ENCODE measurements around the gene CNTNAP2. TPM values are rescaled to one million over a fixed set of nuclear protein-coding genes. Genes with fewer than 3 reads are reported as not detected.

Gene CNTNAP2
- total and polyA plus RNA-seq, 2 of the 13 experiments (the other 11 are each of a cell fraction or from before 2014, with no cell fraction given) = 0.40 to 0.42 TPM

GRCh38 chr7:146414937-146415336 lies 298.3 kb downstream of the CNTNAP2 start:
- ATAC-seq (no peak), FAIRE-seq (no peak), DNase-seq (ENCODE audit: low spot score) (no peak)
- Histone ChIP-seq H4K20me1 (ENCODE audit: insufficient read depth, low read length) (no peaks in the 10 kb centered on the region), H2AFZ (ENCODE audit: low read length) (no peak overlapping the region), H3K4me3 (replicated peaks in 1 of 3; ENCODE audit: insufficient read depth in 1 of 3, low read depth in 2 of 3, low read length in 3 of 3) (no peak overlapping the region), H3K79me2 (ENCODE audit: insufficient read depth, low read length) (no peaks in the 10 kb centered on the region), H3K36me3 (replicated peaks in 1 of 2; ENCODE audit: control insufficient read depth in 1 of 2, insufficient read depth in 2 of 2, low read length in 2 of 2) (no peaks in the 10 kb centered on the region), H3K9ac (ENCODE audit: insufficient read depth, low read depth, low read length) (no peak overlapping the region), H3K27me3 (ENCODE audit: control insufficient read depth in 1 of 2, insufficient read depth in 2 of 2, low read length in 2 of 2) (no peaks in the 10 kb centered on the region), H3K27ac (ENCODE audit: extremely low read length, insufficient read depth, low read length) (no peak overlapping the region), H3K4me2 (ENCODE audit: low read depth, low read length) (no peak overlapping the region), H3K4me1 (ENCODE audit: insufficient read depth, low read length) (no peaks in the 10 kb centered on the region), H3K9me3 (ENCODE audit: low read length) (peaks cover 60% of the 10 kb centered on the region)
- BruUV-seq (replicated peaks) = no TSS peak
- TF ChIP-seq ZNF280B (CRISPR knock-in tag; IDR thresholded peaks at IDR 0.05; ENCODE audit: borderline replicate concordance) (no peak), ZNF615 (CRISPR knock-in tag; IDR thresholded peaks at IDR 0.05; ENCODE audit: borderline replicate concordance) (no peak), POLR2A (IDR thresholded peaks at IDR 0.05; ENCODE audit: insufficient read depth in 1 of 2, low read depth in 2 of 2, low read length in 2 of 2) (no peak)
- 13% methylated on average over 2 of the region's 2 CpGs for WGBS (ENCODE audit: low lambda C conversion rate)
- in situ Hi-C loops (cut with HindIII; ENCODE audit: extremely low pct_ligation_motif_present, low pct_unique_long_range_greater_than_20kb) = no loop called here
- intact Hi-C loops (cut with micrococcal nuclease; ENCODE audit: unreplicated experiment) = no loop called here
- ChIA-PET POLR2A (no interaction called here), CTCF (ENCODE audit: low intra/inter-chr PET ratio, low total read pairs) (no interaction called here)

- ChIA-PET CTCF (ENCODE audit: low intra/inter-chr PET ratio, low total read pairs) (no interaction called here), POLR2A (no interaction called here)
- Histone ChIP-seq H3K4me3 (replicated peaks in 1 of 3; ENCODE audit: insufficient read depth in 1 of 3, low read depth in 2 of 3, low read length in 3 of 3) (no peak overlapping the region), H3K36me3 (replicated peaks in 1 of 2; ENCODE audit: control insufficient read depth in 1 of 2, insufficient read depth in 2 of 2, low read length in 2 of 2) (no peaks in the 10 kb centered on the region), H3K27ac (ENCODE audit: extremely low read length, insufficient read depth, low read length) (no peak overlapping the region), H4K20me1 (ENCODE audit: insufficient read depth, low read length) (no peaks in the 10 kb centered on the region), H3K4me2 (ENCODE audit: low read depth, low read length) (no peak overlapping the region), H3K27me3 (ENCODE audit: control insufficient read depth in 1 of 2, insufficient read depth in 2 of 2, low read length in 2 of 2) (no peaks in the 10 kb centered on the region), H3K4me1 (ENCODE audit: insufficient read depth, low read length) (no peaks in the 10 kb centered on the region), H3K9ac (ENCODE audit: insufficient read depth, low read depth, low read length) (no peak overlapping the region), H3K79me2 (ENCODE audit: insufficient read depth, low read length) (no peaks in the 10 kb centered on the region), H3K9me3 (ENCODE audit: low read length) (peaks cover 58% of the 10 kb centered on the region), H2AFZ (ENCODE audit: low read length) (no peak overlapping the region)
- FAIRE-seq = no peak
- ATAC-seq = no peak
- intact Hi-C loops (cut with micrococcal nuclease; ENCODE audit: unreplicated experiment) (no loop called here), in situ Hi-C loops (cut with HindIII; ENCODE audit: extremely low pct_ligation_motif_present, low pct_unique_long_range_greater_than_20kb) (no loop called here)
- no TSS peak for BruUV-seq (replicated peaks)
- DNase-seq (ENCODE audit: low spot score) = no peak
- TF ChIP-seq ZNF597 (CRISPR knock-in tag; IDR thresholded peaks at IDR 0.05) (no peak), PCBP2 (optimal IDR thresholded peaks at IDR 0.05; ENCODE audit: low read depth, low read length, poor library complexity, severe bottlenecking) (no peak), ZNF414 (CRISPR knock-in tag; IDR thresholded peaks at IDR 0.05) (no peak), ZFX (CRISPR knock-in tag; IDR thresholded peaks at IDR 0.05; ENCODE audit: low read depth) (no peak), ETV6 (CRISPR knock-in tag; conservative IDR thresholded peaks at IDR 0.05) (no peak), ZNF512B (CRISPR knock-in tag; IDR thresholded peaks at IDR 0.05; ENCODE audit: borderline replicate concordance) (no peak), ZNF577 (CRISPR knock-in tag; IDR thresholded peaks at IDR 0.05; ENCODE audit: borderline replicate concordance, low read depth) (no peak), MTA1 (CRISPR knock-in tag; IDR thresholded peaks at IDR 0.05; ENCODE audit: borderline replicate concordance) (no peak), KMT2A (CRISPR knock-in tag; IDR thresholded peaks at IDR 0.05) (no peak), ZNF274 (CRISPR knock-in tag; IDR thresholded peaks at IDR 0.05) (no peak)
These were observed 300.6 kb downstream of the CNTNAP2 start for GRCh38 chr7:146417176-146417575.
